NCI-H2171 treated with DMSO at 0.1 percent for 48 hours (cell line): ENCODE measurements around the gene IL17A.

Experiments
- DNase-seq: peaks from one replicate; lab custom pipeline; 2025; lab: John Stamatoyannopoulos, UW

IL17A gene

GRCh38 chr6:52216932-52217575 is 30.9 kb downstream of the IL17A start:
- no peak for DNase-seq

- DNase-seq, result no peak
These were observed 31.6 kb downstream of the IL17A start for GRCh38 chr6:52217761-52218160.

- no peak for DNase-seq
These were observed 35.1 kb downstream of the IL17A start for GRCh38 chr6:52221302-52221701.

- DNase-seq, result no peak
These were observed 41.3 kb downstream of the IL17A start for GRCh38 chr6:52227495-52227894.

DNA sequence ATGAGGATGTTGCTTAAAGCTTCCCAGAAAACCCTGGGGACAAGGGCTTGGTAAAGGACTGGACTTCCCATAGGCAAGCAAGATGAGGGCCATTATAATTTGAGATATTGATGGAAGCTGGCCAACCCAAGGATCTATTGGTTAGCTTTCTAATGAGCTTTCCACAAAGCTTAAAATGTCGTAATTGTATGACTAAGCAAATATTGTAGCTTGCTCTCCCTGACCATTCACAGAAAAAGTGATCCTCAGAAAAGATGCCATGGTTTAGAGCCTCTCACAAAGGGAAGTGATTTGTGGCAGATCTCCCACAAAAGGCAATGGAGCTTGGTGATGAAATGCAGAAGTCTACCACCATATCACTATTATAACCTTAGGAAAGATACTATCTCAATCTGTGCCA is 44.5 kb downstream of the IL17A start:
- DNase-seq, result no peak

GRCh38 chr6:52231406-52232127 is 45.4 kb downstream of the IL17A start:
- no peak for DNase-seq

GRCh38 chr6:52233005-52233404 is 46.8 kb downstream of the IL17A start:
- no peak for DNase-seq

GRCh38 chr6:52233975-52234823 is 48.0 kb downstream of the IL17A start:
- DNase-seq, result peak; percentile 4
